DMS153 treated with DMSO at 0.1 percent for 48 hours (cell line): ENCODE results near the gene CHMP3.
"Not testable (repeated sequence)": the region's sequence is repeated elsewhere in the genome, so short reads cannot be mapped to it uniquely, and the experiment has no call there.

Experiments used
- DNase-seq: peaks from one replicate; lab custom pipeline; 2025; ENCODE audit not compliant: unreplicated experiment; lab: John Stamatoyannopoulos, UW

CHMP3 gene

GRCh38 chr2:86562922-86563649 is at the start of gene CHMP3:
Gene CHMP3, minus strand, starts transcription at chr2:86563443. Its CDS starts 95 bp downstream, at chr2:86563348.
- DNase-seq = peak; percentile 89

GRCh38 chr2:86610871-86611270 is 47.6 kb upstream of the CHMP3 start:
- no peak for DNase-seq

GRCh38 chr2:86608832-86609410 is 45.7 kb upstream of the CHMP3 start:
- DNase-seq = no peak

GRCh38 chr2:86603905-86604304 is 40.7 kb upstream of the CHMP3 start:
- DNase-seq = no peak

GRCh38 chr2:86598966-86599365 is 35.7 kb upstream of the CHMP3 start:
- DNase-seq = no peak

- DNase-seq = no peak
These were observed 32.9 kb upstream of the CHMP3 start for GRCh38 chr2:86596118-86596517.

- DNase-seq = no peak
These were observed 30.0 kb upstream of the CHMP3 start for GRCh38 chr2:86593266-86593665.

- DNase-seq = no peak
These were observed 29.4 kb upstream of the CHMP3 start for GRCh38 chr2:86592547-86593230.

GRCh38 chr2:86589701-86590100 is 26.5 kb upstream of the CHMP3 start:
- not testable (repeated sequence) for DNase-seq

GRCh38 chr2:86584151-86584913 is 21.1 kb upstream of the CHMP3 start:
- DNase-seq = no peak

- no peak for DNase-seq
These were observed 17.3 kb upstream of the CHMP3 start for GRCh38 chr2:86580560-86580959.

GRCh38 chr2:86577817-86578456 is 14.7 kb upstream of the CHMP3 start:
- no peak for DNase-seq

GRCh38 chr2:86570059-86570458 is 6.8 kb upstream of the CHMP3 start:
- no peak for DNase-seq

- DNase-seq = no peak
These were observed 3.6 kb upstream of the CHMP3 start for GRCh38 chr2:86566821-86567190.

GRCh38 chr2:86566158-86566820 is 3.0 kb upstream of the CHMP3 start:
- no peak for DNase-seq

- no peak for DNase-seq
These were observed 413 bp upstream of the CHMP3 start for GRCh38 chr2:86563650-86564061.

GRCh38 chr2:86562485-86562921 is 740 bp downstream of the CHMP3 start:
- no peak for DNase-seq

GRCh38 chr2:86557836-86558235 is 5.4 kb downstream of the CHMP3 start:
- no peak for DNase-seq

GRCh38 chr2:86556508-86556907 is 6.7 kb downstream of the CHMP3 start:
- DNase-seq = no peak

GRCh38 chr2:86552889-86553288 is 10.4 kb downstream of the CHMP3 start:
- DNase-seq = no peak
